ENCODE measurements around the gene TRIO. TPM values are rescaled to one million over a fixed set of nuclear protein-coding genes. Genes with fewer than 3 reads are reported as not detected.

The TRIO gene
- total RNA-seq, 1 donor from 2014 or later: 95.6 TPM

DNA sequence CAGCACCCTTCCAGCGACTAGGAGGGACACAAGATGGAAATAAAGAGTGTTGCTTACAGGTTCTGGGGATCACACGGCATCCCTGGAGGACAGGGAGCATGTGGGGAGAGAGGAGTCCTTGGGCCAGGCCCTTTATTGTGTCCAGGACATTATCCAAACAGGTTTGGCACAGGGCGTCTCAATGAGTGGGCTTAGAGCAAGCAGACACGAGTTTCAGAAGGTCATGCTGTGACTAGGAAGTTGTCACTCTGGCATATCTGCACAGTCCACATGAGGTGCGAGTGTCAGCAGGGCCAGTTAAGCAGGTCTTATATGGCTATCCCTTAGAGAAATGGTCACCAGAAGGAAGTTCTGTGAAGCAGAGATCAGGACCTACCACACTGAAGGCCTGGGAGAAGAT, 263.9 kb downstream of the TRIO start:
- peak; percentile 25 to 42 for DNase-seq (ENCODE audit: low read depth in 2 of 2)

GRCh38 chr5:14407746-14408175, 264.6 kb downstream of the TRIO start:
- DNase-seq (ENCODE audit: low read depth in 2 of 2): peak; percentile 88 to 94

DNA sequence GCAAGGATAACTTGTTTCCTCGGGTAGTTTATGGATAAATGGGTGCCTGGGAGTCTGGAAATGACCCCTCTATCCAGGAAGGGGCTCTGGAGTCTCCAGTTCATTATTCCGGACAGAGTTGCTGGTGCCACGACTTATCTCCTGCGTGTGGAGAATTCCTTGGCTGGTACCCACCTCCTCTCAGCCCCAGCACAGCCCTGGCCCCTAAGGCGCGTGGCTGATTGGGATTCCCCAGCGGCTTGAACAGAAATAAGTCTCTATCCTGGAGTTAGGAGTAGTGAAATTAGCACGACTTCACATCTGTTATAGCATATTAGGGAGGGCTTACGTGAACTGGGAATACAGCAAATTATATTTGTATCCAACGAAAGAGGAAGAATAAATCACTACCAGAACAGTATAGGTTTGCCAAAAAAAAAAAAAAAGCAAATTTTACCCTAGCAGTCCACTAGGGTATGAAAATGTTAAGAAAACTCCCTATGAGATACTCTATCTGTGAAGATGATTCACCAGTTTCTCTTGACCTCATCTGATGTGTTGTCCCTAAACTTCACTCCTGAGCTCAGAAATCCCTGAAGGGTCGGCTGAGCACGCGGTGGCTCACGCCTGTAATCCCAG, 265.9 kb downstream of the TRIO start:
- no peak for DNase-seq (ENCODE audit: low read depth in 2 of 2)

DNA sequence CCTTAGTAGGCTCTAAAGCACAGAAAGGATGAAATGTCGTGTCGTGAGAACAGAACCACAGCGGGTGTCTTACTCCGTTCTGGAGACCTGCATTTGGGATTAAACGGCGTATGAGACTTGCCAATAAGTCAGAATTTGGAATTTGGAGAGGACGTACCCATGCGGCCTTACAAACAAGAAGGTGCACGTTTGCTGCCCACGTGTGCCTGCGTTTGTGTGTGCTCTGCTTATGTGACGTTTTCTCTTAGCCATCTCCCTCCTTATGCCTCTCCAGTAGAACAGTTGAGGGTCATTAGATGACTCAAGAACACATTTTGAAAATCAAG, 266.9 kb downstream of the TRIO start:
- no peak for DNase-seq (ENCODE audit: low read depth in 2 of 2)

DNA sequence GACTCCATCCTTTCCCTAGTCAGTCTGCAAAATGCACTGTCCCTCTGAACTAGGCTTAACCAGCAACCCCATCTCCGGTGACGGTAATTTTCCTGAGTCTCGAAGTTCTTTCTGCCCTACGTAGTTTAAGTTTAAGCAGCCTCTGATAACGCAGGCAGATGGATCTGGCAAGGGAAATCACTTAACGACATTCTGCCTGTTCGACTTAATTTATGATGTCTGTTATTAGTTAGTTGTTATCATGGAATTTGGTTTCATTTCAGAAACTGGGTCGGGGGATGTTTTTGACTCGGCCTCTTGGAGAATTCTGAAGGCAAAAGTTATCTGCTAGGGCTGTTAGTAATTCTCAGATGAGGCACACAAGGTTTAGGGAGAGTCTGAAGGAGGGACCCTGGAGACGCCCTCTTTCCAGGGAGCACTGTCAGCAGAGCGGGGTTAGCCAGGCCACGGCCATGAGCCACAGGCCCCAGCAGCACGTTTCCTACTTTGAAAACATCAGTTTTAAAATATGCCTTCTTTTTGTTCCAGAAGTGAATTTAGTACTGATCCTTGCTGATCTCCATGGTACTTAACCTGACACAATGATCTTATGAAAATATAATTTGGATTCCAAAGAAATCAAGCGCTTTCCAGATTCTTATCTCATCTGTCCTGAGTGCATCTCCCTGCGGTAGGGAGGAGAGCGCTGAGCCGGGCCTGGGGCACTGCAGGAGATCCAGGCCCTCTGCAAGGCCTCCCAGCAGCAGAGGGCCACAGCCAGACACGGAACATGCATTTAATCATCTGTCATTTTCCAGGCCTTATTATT, 267.5 kb downstream of the TRIO start:
- no peak for DNase-seq (ENCODE audit: low read depth in 2 of 2)

GRCh38 chr5:14411216-14411615, 268.1 kb downstream of the TRIO start:
- no peak for DNase-seq (ENCODE audit: low read depth in 2 of 2)

GRCh38 chr5:14413331-14413750, 270.2 kb downstream of the TRIO start:
- DNase-seq (ENCODE audit: low read depth in 2 of 2): no peak

- no peak for DNase-seq (ENCODE audit: low read depth in 2 of 2)
These were observed 270.9 kb downstream of the TRIO start for GRCh38 chr5:14414007-14414406.

DNA sequence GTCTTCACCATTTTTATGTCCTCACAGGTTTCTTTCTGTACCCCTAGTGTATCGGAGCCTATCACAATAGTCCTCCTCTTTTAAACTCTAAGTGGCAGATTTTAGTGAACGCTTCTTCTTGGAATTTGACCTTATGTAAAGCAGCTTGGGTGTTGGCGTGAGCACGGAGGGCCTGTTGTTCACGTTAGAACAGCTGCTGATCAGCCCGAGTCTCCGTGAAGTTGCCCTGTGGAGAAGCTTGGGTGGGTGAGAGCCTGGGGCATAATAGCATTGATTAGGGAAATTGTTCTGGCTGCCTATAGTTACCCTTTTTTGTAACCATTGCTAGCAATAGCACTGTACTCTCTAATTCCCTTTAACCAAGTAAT, 271.5 kb downstream of the TRIO start:
- DNase-seq (ENCODE audit: low read depth in 2 of 2): no peak

DNA sequence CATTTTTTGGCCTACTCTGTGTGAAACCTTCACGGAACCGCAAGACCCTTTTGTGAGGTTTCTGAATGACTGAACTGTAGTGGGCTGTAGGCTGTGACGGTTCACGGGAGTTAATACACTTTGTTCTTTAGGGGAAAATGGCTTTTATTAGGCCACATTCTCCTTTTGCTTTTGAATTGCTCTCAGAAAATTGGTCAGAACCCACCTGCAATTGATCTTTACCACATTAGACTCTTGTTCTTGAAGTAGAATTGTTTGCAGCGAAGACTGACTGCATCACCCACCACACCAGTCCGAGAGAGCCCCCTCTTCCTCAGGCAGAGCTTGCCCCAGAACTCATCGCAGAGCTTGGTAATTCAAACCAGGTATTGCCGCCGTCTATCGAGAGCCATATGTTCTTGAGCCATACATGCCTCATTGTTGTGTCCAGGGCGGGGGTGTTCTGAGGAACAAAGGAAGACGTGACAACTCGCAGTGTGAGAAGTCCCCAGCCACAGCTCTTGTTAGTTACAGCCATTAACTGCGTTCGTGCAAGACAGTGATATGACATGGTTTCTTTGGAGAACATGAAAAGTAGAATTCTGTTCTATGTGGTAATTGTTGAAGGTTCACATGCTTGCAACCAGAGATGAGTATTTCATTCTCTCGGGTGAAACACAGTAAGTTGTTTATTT, 272.0 kb downstream of the TRIO start:
- no peak for DNase-seq (ENCODE audit: low read depth in 2 of 2)

- DNase-seq (ENCODE audit: low read depth in 2 of 2): no peak
These were observed 272.5 kb downstream of the TRIO start for GRCh38 chr5:14415698-14416074.

DNA sequence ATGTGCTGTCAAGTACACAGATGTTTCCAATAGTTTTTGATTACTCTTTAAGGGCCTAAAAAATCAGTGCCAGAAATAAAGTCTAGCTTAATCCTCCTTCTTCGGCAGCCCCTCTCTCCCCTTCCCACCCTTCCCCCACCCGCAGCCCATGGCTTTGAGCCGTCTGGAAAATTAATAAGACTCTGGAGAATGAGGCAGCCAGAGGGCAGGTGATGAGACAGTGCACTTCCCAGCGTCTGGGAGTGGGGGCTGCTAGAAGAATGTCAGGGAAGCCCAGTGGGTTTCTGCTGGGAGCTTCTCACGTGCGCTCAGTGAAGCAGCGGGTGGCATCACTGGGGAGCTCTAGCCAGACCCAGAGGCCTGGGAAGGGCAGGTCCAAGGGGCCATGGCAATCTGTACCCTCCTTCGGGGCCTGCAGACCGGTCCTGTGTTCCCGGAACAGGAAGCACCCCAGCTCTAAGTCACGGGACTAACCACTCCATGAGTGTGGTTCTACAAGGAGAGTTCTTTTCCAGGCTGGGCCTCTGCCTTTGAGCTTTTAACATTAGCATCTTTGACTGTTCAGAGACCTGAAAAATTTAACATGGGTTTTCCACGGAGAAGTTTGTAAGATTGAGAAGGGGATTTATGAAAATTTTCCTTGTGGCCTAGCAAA, 273.6 kb downstream of the TRIO start:
- DNase-seq (ENCODE audit: low read depth in 2 of 2): no peak

DNA sequence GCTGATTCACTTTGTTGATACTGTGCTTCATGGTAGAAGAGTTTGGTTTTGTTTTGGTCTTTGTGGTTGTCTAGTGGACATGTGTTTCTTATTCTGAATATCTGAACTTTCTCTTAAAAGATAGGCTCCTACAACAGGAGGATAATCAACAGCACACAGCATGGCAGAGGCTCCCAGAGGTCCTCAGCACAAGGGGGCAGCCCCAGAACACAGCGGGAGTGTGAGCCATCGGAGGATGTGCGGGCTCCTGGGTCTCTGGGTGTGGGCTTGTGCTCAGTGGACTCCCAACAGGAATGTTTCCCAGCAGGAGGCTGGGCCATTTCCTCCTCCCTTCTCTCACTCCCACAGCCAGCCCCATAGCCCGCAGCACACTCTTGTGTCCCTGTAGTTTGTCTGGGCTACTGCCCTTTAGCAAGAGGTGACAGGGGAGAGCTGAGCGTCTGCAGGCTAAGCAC, 274.2 kb downstream of the TRIO start:
- DNase-seq (ENCODE audit: low read depth in 2 of 2): peak in 1 of 2 donors; percentile 35

- peak in 1 of 2 donors; percentile 25 for DNase-seq (ENCODE audit: low read depth in 2 of 2)
These were observed 274.9 kb downstream of the TRIO start for GRCh38 chr5:14417792-14418765.

- no peak for DNase-seq (ENCODE audit: low read depth in 2 of 2)
These were observed 276.5 kb downstream of the TRIO start for GRCh38 chr5:14419686-14420085.

- DNase-seq (ENCODE audit: low read depth in 2 of 2): peak in 1 of 2 donors; percentile 54
These were observed 277.1 kb downstream of the TRIO start for GRCh38 chr5:14420101-14420811.

DNA sequence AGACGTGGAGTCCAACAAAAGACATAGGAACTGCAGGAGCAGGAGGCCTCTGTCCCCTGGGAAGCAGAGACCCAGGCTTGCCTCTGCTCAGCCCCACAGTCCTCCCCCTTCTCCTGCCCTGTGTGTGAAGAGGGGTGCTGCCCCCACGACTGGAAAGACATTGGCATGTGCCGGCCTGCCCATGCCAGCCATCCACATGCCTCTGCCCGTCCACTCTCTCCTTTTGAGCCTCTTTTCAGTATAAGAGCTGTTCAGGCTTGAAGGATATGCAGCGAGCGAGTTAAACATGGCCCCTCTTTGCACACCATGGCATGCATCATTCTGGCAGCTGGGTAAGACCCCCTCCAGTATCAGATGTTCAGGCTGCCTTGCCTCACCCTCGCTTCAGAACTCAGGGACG, 278.7 kb downstream of the TRIO start:
- DNase-seq (ENCODE audit: low read depth in 2 of 2): no peak

GRCh38 chr5:14424011-14424685, 281.0 kb downstream of the TRIO start:
- DNase-seq (ENCODE audit: low read depth in 2 of 2): no peak

GRCh38 chr5:14425559-14425958, 282.4 kb downstream of the TRIO start:
- DNase-seq (ENCODE audit: low read depth in 2 of 2): no peak

DNA sequence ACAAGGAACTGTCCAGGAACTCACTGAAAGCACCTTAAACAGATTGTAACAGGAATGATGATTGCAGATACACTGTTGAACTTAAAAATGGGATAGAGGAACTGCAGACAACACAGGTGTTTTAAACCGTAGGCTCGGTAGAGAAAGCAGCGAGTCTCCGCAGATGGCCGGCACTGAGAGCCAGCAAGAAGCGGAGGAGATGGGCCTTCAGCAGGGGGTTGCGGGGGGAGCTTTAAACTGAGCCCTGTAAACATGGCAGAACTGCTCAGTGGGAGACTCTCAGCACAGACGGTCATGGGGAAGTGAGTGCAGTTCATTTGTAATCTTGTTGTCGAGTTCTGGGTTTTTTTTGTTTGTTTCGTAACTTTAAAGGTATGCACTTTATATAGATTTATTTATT, 283.4 kb downstream of the TRIO start:
- no peak for DNase-seq (ENCODE audit: low read depth in 2 of 2)

Data from lung microvascular endothelial cell (primary cell).